GM23248 (cell line): Measurements from ENCODE around the gene PTRH1.

Experiments used
- EZH2 ChIP-seq: fragments of 200-600 bp; sonication (generic); IDR thresholded peaks from 2 replicates; pipeline ENCODE4 v1.6.1; 2018; ENCODE audit warnings: antibody characterized with exemption, mild to moderate bottlenecking; ENCODE audit not compliant: insufficient read depth, poor library complexity, severe bottlenecking
- EZH2phosphoT487 ChIP-seq: fragments of 200-600 bp; sonication (generic); IDR thresholded peaks from 2 replicates; pipeline ENCODE4 v1.6.1; 2018; ENCODE audit warnings: antibody characterized with exemption, moderate library complexity, mild to moderate bottlenecking, low read depth; ENCODE audit not compliant: insufficient read depth

GRCh38 chr9:127761061-127761460 lies 45.6 kb upstream of the PTRH1 start:
- TF ChIP-seq EZH2 (no peak), EZH2phosphoT487 (no peak)
